OCI-LY3 (cell line): ENCODE data around the gene TAF5L.

ENCODE experiments used
- EZH2phosphoT487 ChIP-seq: fragments of 200-600 bp; shearing (Covaris generic); IDR thresholded peaks from 2 replicates; pipeline ENCODE4 v1.6.1; 2018; ENCODE audit warnings: antibody characterized with exemption, mixed run types, low read depth
- TF ChIP-seq, protein P1 (sequence below): fragments of 200-600, 300-600 bp; sonication (generic); IDR thresholded peaks from 2 replicates; pipeline ENCODE4 v1.5.1; 2014; ENCODE audit warnings: antibody characterized with exemption, low read length, low read depth

DNA sequence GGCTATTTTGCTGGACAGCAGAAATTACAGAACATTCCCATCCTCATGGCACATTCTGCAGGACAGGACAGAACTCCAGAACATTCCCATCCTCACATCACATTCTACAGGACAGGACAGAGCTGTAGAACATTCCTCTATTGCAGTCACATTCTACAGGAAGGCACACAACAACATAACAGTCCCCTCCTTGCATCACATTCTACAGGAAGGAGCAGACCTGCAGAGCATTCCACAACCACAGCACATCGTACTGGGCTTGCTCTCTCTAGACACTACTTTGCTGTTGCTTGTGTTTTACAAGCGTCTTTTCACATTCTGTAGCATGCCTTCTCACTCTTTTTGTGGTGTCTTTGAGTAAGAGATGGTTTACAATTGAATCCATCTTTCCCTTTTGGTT, 40.6 kb downstream of the TAF5L start:
- TF ChIP-seq, protein P1, sequence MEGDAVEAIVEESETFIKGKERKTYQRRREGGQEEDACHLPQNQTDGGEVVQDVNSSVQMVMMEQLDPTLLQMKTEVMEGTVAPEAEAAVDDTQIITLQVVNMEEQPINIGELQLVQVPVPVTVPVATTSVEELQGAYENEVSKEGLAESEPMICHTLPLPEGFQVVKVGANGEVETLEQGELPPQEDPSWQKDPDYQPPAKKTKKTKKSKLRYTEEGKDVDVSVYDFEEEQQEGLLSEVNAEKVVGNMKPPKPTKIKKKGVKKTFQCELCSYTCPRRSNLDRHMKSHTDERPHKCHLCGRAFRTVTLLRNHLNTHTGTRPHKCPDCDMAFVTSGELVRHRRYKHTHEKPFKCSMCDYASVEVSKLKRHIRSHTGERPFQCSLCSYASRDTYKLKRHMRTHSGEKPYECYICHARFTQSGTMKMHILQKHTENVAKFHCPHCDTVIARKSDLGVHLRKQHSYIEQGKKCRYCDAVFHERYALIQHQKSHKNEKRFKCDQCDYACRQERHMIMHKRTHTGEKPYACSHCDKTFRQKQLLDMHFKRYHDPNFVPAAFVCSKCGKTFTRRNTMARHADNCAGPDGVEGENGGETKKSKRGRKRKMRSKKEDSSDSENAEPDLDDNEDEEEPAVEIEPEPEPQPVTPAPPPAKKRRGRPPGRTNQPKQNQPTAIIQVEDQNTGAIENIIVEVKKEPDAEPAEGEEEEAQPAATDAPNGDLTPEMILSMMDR, result no peak
- TF ChIP-seq EZH2phosphoT487, result no peak
